K562 (cell line): ENCODE results near the gene HHIPL1. TPM values are rescaled to one million over a fixed set of nuclear protein-coding genes. Genes with fewer than 3 reads are reported as not detected.

Experiments used
- ATAC-seq: fragments of 200-7000 bp; cut with Tn5 transposase; 3 replicates; pipeline ENCODE4 v1.9.1; 2020; ENCODE audit warnings: moderate library complexity
- BruUV-seq: library from RNA; stranded (reverse); fragments of 400-500 nt; replicated peaks from 2 replicates; lab custom pipeline; 2021; lab: Mats Ljungman, UMichigan
- CTCF ChIA-PET: fragments of 300-600 bp; formaldehyde crosslinking; extraction: SDS; loops from one replicate; lab custom pipeline; 2021; ENCODE audit warnings: low intra/inter-chr PET ratio; lab: Yijun Ruan, JAX
- POLR2A ChIA-PET: fragments of 300-600, 350-650 bp; sonication (Branson Sonifier 250); formaldehyde crosslinking; extraction: SDS; loops from one replicate; lab custom pipeline; 2021; ENCODE audit warnings: antibody characterized with exemption, inconsistent platforms; lab: Yijun Ruan, JAX
- DNase-seq, 4 experiments: peaks; one replicate each; pipeline versions ENCODE4 v3.0.0 to v3.0.0-alpha.2; 2011 to 2018; ENCODE audit warnings: low spot score in 3 of 4, mixed read lengths in 3 of 4; ENCODE audit errors: extremely low read depth in 1 of 4
- FAIRE-seq: peaks from 2 replicates; lab custom pipeline; 2011; peaks lifted over from hg19 to GRCh38; lab: Jason Lieb, UNC
- H2AFZ ChIP-seq: 2 replicates; pipeline ENCODE4 v1.6.0; 2011; ENCODE audit warnings: low read depth, low read length, control low read depth, inconsistent platforms
- H3K27ac ChIP-seq: fragments of 200-600 bp; 3 replicates; pipeline ENCODE4 v1.8.0; 2011; ENCODE audit warnings: low read depth, mild to moderate bottlenecking, control low read depth, inconsistent platforms, low read length, moderate library complexity, mixed read lengths; ENCODE audit errors: extremely low read depth
- H3K27me3 ChIP-seq, 2 experiments: fragments of 300-600 bp in 1 of 2; 2 replicates in 1 of 2; 3 replicates in 1 of 2; pipeline versions ENCODE4 v1.6.0 to v1.8.0; 2011; ENCODE audit warnings: inconsistent platforms in 2 of 2, low read length in 2 of 2, mild to moderate bottlenecking in 1 of 2, mixed read lengths in 1 of 2, moderate library complexity in 1 of 2; ENCODE audit not compliant: control insufficient read depth in 2 of 2, insufficient read depth in 2 of 2
- H3K36me3 ChIP-seq: fragments of 300-600 bp; 3 replicates; pipeline ENCODE4 v1.8.0; 2011; ENCODE audit warnings: mild to moderate bottlenecking, low read length, inconsistent platforms; ENCODE audit not compliant: control insufficient read depth, insufficient read depth
- H3K4me1 ChIP-seq, 2 experiments: fragments of 200-600 bp in 1 of 2; replicated peaks in 1 of 2; 2 replicates in 1 of 2; 3 replicates in 1 of 2; pipeline versions ENCODE4 v1.5.1 to v1.8.0; 2011; ENCODE audit warnings: inconsistent platforms in 2 of 2, low read length in 2 of 2, mild to moderate bottlenecking in 1 of 2, mixed read lengths in 1 of 2, moderate library complexity in 1 of 2; ENCODE audit not compliant: control insufficient read depth in 2 of 2, insufficient read depth in 2 of 2
- H3K4me2 ChIP-seq: 2 replicates; pipeline ENCODE4 v1.6.1; 2011; ENCODE audit warnings: low read length, control low read depth, inconsistent platforms, mixed read lengths; ENCODE audit not compliant: insufficient read depth
- H3K4me3 ChIP-seq: fragments of 200-600 bp; sonication (generic), shearing (Covaris generic); 2 replicates; pipeline ENCODE4 v1.5.1; 2016; ENCODE audit warnings: control low read depth, inconsistent platforms
- H3K79me2 ChIP-seq: fragments of 200-600 bp; 3 replicates; pipeline ENCODE4 v1.8.0; 2011; ENCODE audit warnings: low read length, inconsistent platforms; ENCODE audit not compliant: control insufficient read depth, insufficient read depth
- H3K9ac ChIP-seq, 2 experiments: 2 replicates each; pipeline versions ENCODE4 v1.6.0 to v1.6.1; 2011; ENCODE audit warnings: low read depth in 2 of 2, low read length in 2 of 2, control low read depth in 1 of 2, inconsistent platforms in 1 of 2, mild to moderate bottlenecking in 1 of 2, mixed read lengths in 1 of 2; ENCODE audit not compliant: insufficient read depth in 1 of 2
- H3K9me1 ChIP-seq: one replicate; pipeline ENCODE4 v1.6.0; 2011; ENCODE audit warnings: inconsistent platforms, mild to moderate bottlenecking, low read length, moderate library complexity; ENCODE audit not compliant: control insufficient read depth, insufficient read depth
- H3K9me3 ChIP-seq: replicated peaks from 2 replicates; pipeline ENCODE4 v1.5.1; 2011; ENCODE audit warnings: low read depth, low read length, inconsistent platforms; ENCODE audit not compliant: control insufficient read depth, insufficient read depth
- H4K20me1 ChIP-seq: replicated peaks from 2 replicates; pipeline ENCODE4 v1.6.1; 2011; ENCODE audit warnings: low read length, inconsistent platforms, mixed read lengths; ENCODE audit not compliant: control insufficient read depth, insufficient read depth
- BCOR ChIP-seq: fragments of 450-650 bp; IDR thresholded peaks from 2 replicates; pipeline ENCODE4 v1.6.1; 2016
- BDP1 ChIP-seq: IDR thresholded peaks from 3 replicates; pipeline ENCODE4 v1.6.1; 2011; ENCODE audit not compliant: insufficient read length, insufficient read depth
- E2F8 ChIP-seq: fragments of 450-650 bp; IDR thresholded peaks from 2 replicates; pipeline ENCODE4 v1.7.1; 2018; ENCODE audit warnings: mild to moderate bottlenecking, low read depth; ENCODE audit not compliant: partially characterized antibody
- HMBOX1 ChIP-seq: sonication (generic); IDR thresholded peaks from 2 replicates; pipeline ENCODE4 v1.6.1; 2016
- KDM1A ChIP-seq, 2 experiments: fragments of 450-650 bp; IDR thresholded peaks; 2 replicates each; pipeline ENCODE4 v1.6.1; 2016; ENCODE audit warnings: mild to moderate bottlenecking in 2 of 2
- KDM5B ChIP-seq: fragments of 200-600 bp; sonication (generic); IDR thresholded peaks from 2 replicates; pipeline ENCODE4 v1.6.1; 2012; ENCODE audit warnings: low read depth, mild to moderate bottlenecking, moderate library complexity, low read length, control low read depth, inconsistent platforms; ENCODE audit not compliant: insufficient replicate concordance
- RBM25 ChIP-seq: fragments of 200-400 bp; formaldehyde crosslinking; IDR thresholded peaks from 2 replicates; pipeline ENCODE4 v1.6.1; 2018; ENCODE audit warnings: low read length, low read depth, moderate library complexity; ENCODE audit not compliant: severe bottlenecking
- ZFP36 ChIP-seq: fragments of 150-350 bp; IDR thresholded peaks from 2 replicates; pipeline ENCODE4 v1.6.1; 2018; ENCODE audit warnings: low read length, low read depth; ENCODE audit not compliant: partially characterized antibody
- WGBS: fragments of 100-300 bp; shearing (Covaris generic); methylation state at CpG from one replicate; pipeline ENCODE4 v1.1.6; 2016; ENCODE audit warnings: low coverage, mixed read lengths; ENCODE audit not compliant: insufficient coverage; ENCODE audit errors: missing lambda C conversion rate; 5-methylcytosine and 5-hydroxymethylcytosine counted together
- in situ Hi-C: fragments of 300-500 bp; cut with MboI; formaldehyde crosslinking; loops from 4 replicates; pipeline ENCODE4 v1.15.0; 2018; ENCODE audit warnings: inconsistent platforms, mixed read lengths
- intact Hi-C: fragments of 100-400 bp; cut with micrococcal nuclease; formaldehyde crosslinking; loops from 2 replicates; pipeline ENCODE4 v1.14.2; 2022
- polyA plus RNA-seq, 8 experiments: library from polyadenylated mRNA; depleted of rRNA in 4 of 8; stranded (reverse) in 5 of 8; unstranded in 3 of 8; fragments of >200 nt; fragmentation: Nextera tagmentation in 2 of 8; fragmentation: Illumina TruSeq in 1 of 8; extraction: Ambion mirVana in 2 of 8; extraction: Trizol in 1 of 8; gene quantifications; 2 replicates each; pipeline versions ENCODE4 v1.2.1 to v1.2.3, GENCODE V29; 2011 to 2014; ENCODE audit warnings: inconsistent platforms in 1 of 8, missing spikeins in 1 of 8
- total RNA-seq, 7 experiments: library from RNA; depleted of rRNA in 6 of 7; stranded (reverse); fragments of >200 nt in 6 of 7; fragmentation: Illumina TruSeq in 2 of 7; extraction: Trizol in 2 of 7; gene quantifications; 2 replicates each; pipeline versions ENCODE4 v1.2.1 to v1.2.3, GENCODE V29; 2011 to 2021; ENCODE audit warnings: low replicate concordance in 1 of 7
- TF ChIP-seq, protein P1 (sequence below): fragments of 450-650 bp; IDR thresholded peaks from 2 replicates; pipeline ENCODE4 v1.6.1; 2016; ENCODE audit warnings: low read depth, mild to moderate bottlenecking, moderate library complexity

HHIPL1 gene
- total and polyA plus RNA-seq, 9 of the 15 experiments (the other 6 are each of a cell fraction or from before 2014, with no cell fraction given): not detected

DNA sequence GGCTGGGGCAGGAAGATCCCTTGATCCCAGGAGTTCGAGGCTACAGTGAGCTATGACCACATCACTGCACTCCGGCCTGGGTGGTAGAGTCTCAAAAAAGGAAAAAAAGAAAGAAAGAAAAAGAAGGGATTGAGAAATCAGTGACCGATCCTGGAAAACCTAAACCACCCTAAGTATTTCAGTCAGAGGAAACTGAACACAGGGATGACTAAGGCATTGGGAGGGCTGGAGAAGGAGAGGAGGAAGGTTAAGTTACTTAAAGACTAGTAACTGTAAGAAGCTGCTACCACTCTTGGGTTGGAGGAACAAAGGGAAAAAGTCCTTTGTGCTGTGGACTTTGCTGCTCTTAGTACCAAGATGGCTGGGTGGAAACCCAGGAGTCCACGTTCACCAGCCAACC, 10.6 kb downstream of the HHIPL1 start:
- Histone ChIP-seq H3K27me3 (peaks cover 6 to 58% of the 10 kb centered on the region in 2 experiments; a peak in 4 of 5 replicates), H3K9ac (no peak overlapping the region), H3K4me1 (peaks cover 0 to 7% of the 10 kb centered on the region in 2 experiments; a peak in 2 of 5 replicates), H4K20me1 (no peaks in the 10 kb centered on the region; the same call in none of the 2 replicates), H3K4me2 (no peak overlapping the region), H3K27ac (no peak overlapping the region), H3K9me1 (no peaks in the 10 kb centered on the region), H3K79me2 (no peaks in the 10 kb centered on the region), H3K4me3 (no peak overlapping the region), H3K9me3 (no peaks in the 10 kb centered on the region), H2AFZ (no peak overlapping the region), H3K36me3 (no peaks in the 10 kb centered on the region)
- in situ Hi-C loops: no loop called here
- intact Hi-C loops: no loop called here
- CTCF ChIA-PET: no interaction called here
- no peak for ATAC-seq
- WGBS: 0% methylated on average over 3 of the region's 4 CpGs
- no peak for DNase-seq
- no peak for FAIRE-seq
- BruUV-seq: no TSS peak
- TF ChIP-seq KDM5B: no peak
- 0 out of 2 replicates have a peak, but pooled peaks have one; percentile 15 for TF ChIP-seq HMBOX1
- POLR2A ChIA-PET: no interaction called here

- Histone ChIP-seq H3K79me2 (no peaks in the 10 kb centered on the region), H4K20me1 (no peaks in the 10 kb centered on the region; the same call in none of the 2 replicates), H3K4me1 (peaks cover 0 to 7% of the 10 kb centered on the region in 2 experiments; a peak in 2 of 5 replicates), H3K9me3 (no peaks in the 10 kb centered on the region), H3K4me3 (no peak overlapping the region), H3K9ac (no peak overlapping the region), H3K27me3 (peaks cover 6 to 59% of the 10 kb centered on the region in 2 experiments; a peak in 4 of 5 replicates), H3K4me2 (no peak overlapping the region), H2AFZ (no peak overlapping the region), H3K36me3 (no peaks in the 10 kb centered on the region), H3K9me1 (no peaks in the 10 kb centered on the region)
- intact Hi-C loops: no loop called here
- DNase-seq: no peak
- WGBS: 0% methylated on average over 3 of the region's 5 CpGs
- ChIA-PET CTCF (no interaction called here), POLR2A (no interaction called here)
- no TSS peak for BruUV-seq
- in situ Hi-C loops: no loop called here
- no peak for ATAC-seq
- FAIRE-seq: no peak
- TF ChIP-seq BCOR: peak; percentile 57
- TF ChIP-seq ZFP36: peak; percentile 76
- no peak for TF ChIP-seq E2F8
- TF ChIP-seq RBM25: peak; percentile 85
- peak in 1 of 2 experiments; percentile 25; a peak in 1 of 4 replicates for TF ChIP-seq KDM1A (IDR thresholded peaks at IDR 0.05)
- TF ChIP-seq, protein P1, sequence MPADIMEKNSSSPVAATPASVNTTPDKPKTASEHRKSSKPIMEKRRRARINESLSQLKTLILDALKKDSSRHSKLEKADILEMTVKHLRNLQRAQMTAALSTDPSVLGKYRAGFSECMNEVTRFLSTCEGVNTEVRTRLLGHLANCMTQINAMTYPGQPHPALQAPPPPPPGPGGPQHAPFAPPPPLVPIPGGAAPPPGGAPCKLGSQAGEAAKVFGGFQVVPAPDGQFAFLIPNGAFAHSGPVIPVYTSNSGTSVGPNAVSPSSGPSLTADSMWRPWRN: no peak
- TF ChIP-seq BDP1: no peak
- TF ChIP-seq, all 486 proteins: peak for 4
- H3K27ac ChIP-seq: no peak overlapping the region
Measured at GRCh38 chr14:99656171-99656570, 11.2 kb downstream of the HHIPL1 start.
